ENCODE results near the gene ADCY2. TPM values are rescaled to one million over a fixed set of nuclear protein-coding genes. Genes with fewer than 3 reads are reported as not detected.

ADCY2 gene
- 4.5 and 8.7 TPM in 2 replicates for total RNA-seq
- long read RNA-seq, partial matches to known transcripts, result 2 of 3 reads
- long read RNA-seq, other reads (novel, unspliced or antisense), result 1 of 3 reads

DNA sequence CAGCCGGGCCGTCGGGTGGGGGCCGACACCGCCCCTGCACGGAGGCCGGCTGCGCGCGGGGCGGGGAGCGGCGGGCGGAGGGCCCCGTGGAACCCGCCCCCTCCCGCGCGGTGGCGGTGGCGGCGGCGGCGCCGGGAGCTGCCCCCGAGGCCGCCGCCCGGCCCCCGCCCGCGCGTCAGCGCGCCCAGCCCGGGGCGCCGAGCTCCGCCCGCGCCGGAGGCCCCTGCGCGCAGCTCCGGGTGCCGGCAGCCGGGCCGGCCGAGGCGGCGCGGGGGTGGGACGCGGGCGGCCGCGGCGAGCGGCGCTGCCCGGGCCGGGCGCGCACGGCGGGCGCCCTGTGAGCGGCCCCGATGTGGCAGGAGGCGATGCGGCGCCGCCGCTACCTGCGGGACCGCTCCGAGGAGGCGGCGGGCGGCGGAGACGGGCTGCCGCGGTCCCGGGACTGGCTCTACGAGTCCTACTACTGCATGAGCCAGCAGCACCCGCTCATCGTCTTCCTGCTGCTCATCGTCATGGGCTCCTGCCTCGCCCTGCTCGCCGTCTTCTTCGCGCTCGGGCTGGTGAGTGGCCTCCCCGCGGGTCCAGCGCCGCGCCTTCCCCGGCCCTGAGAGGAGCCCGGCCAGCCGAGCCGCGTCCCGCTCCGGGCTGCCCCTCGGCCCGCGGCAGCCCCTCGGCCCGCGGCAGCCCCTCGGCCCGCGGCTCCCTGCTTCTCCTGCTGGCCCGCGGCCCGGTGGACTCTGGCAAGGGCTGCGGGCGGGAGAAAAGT, at the start of gene ADCY2:
Gene ADCY2 (plus strand): TSS at position 192 of the 766 bp plus-strand sequence. CDS start 159 bp downstream, at position 351.
- no peaks in the 10 kb centered on the region for H3K36me3 Mint-ChIP-seq (ENCODE audit: insufficient read depth)
- peak within 1 kb of the TSS; percentile 71 for H3K4me3 Mint-ChIP-seq (ENCODE audit: low read depth)
- H3K4me1 Mint-ChIP-seq (ENCODE audit: low read depth), result peaks cover 21% of the 10 kb centered on the region
- DNase-seq (ENCODE audit: low spot score, unreplicated experiment), result peak; percentile 22
- peak within 1 kb of the TSS; percentile 59 for H3K27ac Mint-ChIP-seq
- no peaks in the 10 kb centered on the region for H3K9me3 Mint-ChIP-seq (ENCODE audit: low read depth)
- TF ChIP-seq, protein P1, sequence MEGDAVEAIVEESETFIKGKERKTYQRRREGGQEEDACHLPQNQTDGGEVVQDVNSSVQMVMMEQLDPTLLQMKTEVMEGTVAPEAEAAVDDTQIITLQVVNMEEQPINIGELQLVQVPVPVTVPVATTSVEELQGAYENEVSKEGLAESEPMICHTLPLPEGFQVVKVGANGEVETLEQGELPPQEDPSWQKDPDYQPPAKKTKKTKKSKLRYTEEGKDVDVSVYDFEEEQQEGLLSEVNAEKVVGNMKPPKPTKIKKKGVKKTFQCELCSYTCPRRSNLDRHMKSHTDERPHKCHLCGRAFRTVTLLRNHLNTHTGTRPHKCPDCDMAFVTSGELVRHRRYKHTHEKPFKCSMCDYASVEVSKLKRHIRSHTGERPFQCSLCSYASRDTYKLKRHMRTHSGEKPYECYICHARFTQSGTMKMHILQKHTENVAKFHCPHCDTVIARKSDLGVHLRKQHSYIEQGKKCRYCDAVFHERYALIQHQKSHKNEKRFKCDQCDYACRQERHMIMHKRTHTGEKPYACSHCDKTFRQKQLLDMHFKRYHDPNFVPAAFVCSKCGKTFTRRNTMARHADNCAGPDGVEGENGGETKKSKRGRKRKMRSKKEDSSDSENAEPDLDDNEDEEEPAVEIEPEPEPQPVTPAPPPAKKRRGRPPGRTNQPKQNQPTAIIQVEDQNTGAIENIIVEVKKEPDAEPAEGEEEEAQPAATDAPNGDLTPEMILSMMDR (IDR thresholded peaks at IDR 0.05; ENCODE audit: unreplicated experiment), result no peak
- peaks cover 58% of the 10 kb centered on the region for H3K27me3 Mint-ChIP-seq

DNA sequence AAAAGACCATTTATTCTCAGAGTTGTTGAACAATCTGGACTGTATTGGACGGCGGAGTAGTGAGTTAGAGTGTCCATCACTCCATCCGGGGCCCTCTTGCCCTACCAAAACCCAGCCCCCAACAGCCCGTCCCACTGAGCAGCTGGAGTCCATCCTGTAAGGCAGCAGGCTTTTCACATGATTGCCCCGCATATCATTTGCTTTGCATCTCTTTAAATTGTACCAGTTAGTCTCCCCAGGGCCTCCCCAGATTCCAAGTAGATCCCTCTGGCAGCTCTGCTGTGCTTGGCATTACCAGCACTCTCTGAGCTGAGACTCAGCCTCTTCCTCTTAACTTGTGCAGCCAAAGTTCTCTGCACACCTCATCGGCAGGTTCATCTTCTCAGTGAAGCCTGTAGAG, 48.6 kb upstream of the ADCY2 start:
- H3K4me1 Mint-ChIP-seq (ENCODE audit: low read depth), result peaks cover 4% of the 10 kb centered on the region
- no peak overlapping the region for H3K4me3 Mint-ChIP-seq (ENCODE audit: low read depth)
- no peak overlapping the region for H3K27ac Mint-ChIP-seq
- TF ChIP-seq, protein P1 (IDR thresholded peaks at IDR 0.05; ENCODE audit: unreplicated experiment), result no peak
- H3K36me3 Mint-ChIP-seq (ENCODE audit: insufficient read depth), result no peaks in the 10 kb centered on the region
- DNase-seq (ENCODE audit: low spot score, unreplicated experiment), result no peak
- peaks cover 2% of the 10 kb centered on the region for H3K9me3 Mint-ChIP-seq (ENCODE audit: low read depth)
- H3K27me3 Mint-ChIP-seq, result peaks cover 9% of the 10 kb centered on the region

DNA sequence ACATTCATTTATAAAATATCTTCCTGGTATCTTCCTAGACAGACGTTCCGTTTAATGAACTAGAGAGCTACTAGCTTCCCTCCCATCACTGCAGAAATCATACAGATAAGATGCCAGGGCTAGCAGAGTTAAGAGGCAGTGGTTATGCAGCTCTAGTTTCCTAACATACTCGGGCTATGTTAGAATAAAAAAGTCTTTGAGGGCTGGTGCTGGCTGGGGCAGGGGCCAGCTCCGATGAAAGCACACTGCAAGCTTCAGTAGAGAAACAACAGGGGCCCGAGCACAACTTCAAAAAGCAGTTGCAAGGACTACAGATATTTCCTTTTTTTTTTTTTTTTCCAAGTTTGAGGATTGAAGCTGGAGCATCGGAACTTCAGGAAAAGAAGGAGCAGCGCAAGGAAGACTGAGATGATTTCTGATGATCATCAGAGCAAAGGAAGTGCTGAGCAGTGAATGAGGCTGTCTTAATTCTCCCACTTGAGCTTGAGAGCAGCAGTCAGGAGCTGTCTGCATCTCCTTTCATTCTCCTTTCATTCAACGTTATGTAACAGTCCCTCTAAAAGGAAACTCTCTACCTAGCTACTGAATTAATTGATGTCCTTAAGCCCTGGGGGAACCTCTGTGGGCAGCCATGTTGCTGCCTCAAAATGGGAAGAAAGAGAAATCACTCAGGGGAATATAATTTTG, 47.6 kb upstream of the ADCY2 start:
- Mint-ChIP-seq H3K9me3 (ENCODE audit: low read depth) (no peaks in the 10 kb centered on the region), H3K27me3 (peaks cover 9% of the 10 kb centered on the region), H3K36me3 (ENCODE audit: insufficient read depth) (no peaks in the 10 kb centered on the region), H3K4me1 (ENCODE audit: low read depth) (peaks cover 4% of the 10 kb centered on the region), H3K27ac (no peak overlapping the region), H3K4me3 (ENCODE audit: low read depth) (no peak overlapping the region)
- TF ChIP-seq, protein P1 (IDR thresholded peaks at IDR 0.05; ENCODE audit: unreplicated experiment), result no peak
- no peak for DNase-seq (ENCODE audit: low spot score, unreplicated experiment)

DNA sequence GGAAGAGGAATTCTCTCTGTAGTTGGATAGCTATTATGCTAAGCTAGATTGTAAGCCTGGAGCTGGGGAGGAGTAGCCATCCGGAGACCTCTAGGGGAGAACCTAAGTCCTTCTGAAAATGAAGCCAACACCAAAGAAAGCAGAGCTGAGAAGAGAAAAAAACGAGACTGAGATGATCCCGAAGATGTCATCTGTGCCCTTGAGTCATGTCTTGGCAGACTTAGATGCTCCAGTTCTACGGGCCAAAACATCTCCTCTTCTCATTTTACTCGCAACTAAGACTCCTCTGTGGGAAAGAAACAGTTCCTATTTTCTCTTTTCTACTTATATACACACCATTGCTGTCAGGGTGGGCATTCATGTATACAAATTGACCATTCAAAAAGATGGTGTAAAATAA, 34.3 kb upstream of the ADCY2 start:
- Mint-ChIP-seq H3K4me3 (ENCODE audit: low read depth) (no peak overlapping the region), H3K9me3 (ENCODE audit: low read depth) (no peaks in the 10 kb centered on the region), H3K4me1 (ENCODE audit: low read depth) (peaks cover 7% of the 10 kb centered on the region), H3K27me3 (no peaks in the 10 kb centered on the region), H3K36me3 (ENCODE audit: insufficient read depth) (no peaks in the 10 kb centered on the region), H3K27ac (no peak overlapping the region)
- DNase-seq (ENCODE audit: low spot score, unreplicated experiment), result no peak
- TF ChIP-seq, protein P1 (IDR thresholded peaks at IDR 0.05; ENCODE audit: unreplicated experiment), result no peak

DNA sequence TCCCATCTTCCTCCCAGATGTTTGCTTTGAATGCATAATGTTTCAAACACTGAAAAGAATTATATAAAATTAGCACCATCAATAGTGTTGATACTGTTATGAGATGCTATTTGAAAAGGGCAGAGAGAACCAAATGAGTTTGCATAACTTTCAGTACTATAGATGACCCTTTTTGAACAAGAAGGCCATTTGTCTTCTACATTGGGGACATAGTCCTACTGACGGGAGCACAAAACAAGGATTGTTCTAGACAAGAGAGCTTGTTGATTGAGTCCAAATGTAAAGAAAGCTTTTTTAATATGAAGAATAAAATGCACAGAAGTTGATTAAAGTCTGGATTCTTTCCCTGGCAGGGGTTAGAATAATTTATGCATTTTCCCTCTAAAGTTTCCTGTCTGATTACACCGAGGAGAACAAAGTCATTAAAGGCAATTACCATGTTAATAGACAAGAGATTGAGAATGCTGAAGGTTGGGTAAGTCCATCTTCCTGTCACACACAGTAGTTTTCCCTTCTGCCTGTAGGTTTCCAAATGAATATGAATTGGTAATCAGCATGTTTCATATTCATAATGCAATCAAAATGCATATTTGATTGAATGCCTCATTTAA, 32.8 kb upstream of the ADCY2 start:
- no peak for DNase-seq (ENCODE audit: low spot score, unreplicated experiment)
- Mint-ChIP-seq H3K27me3 (no peaks in the 10 kb centered on the region), H3K36me3 (ENCODE audit: insufficient read depth) (no peaks in the 10 kb centered on the region), H3K4me3 (ENCODE audit: low read depth) (no peak overlapping the region), H3K27ac (no peak overlapping the region), H3K4me1 (ENCODE audit: low read depth) (peaks cover 7% of the 10 kb centered on the region), H3K9me3 (ENCODE audit: low read depth) (peaks cover 2% of the 10 kb centered on the region)
- TF ChIP-seq, protein P1 (IDR thresholded peaks at IDR 0.05; ENCODE audit: unreplicated experiment), result no peak
